NOMO-1 treated with dmso at 0.1 percent for 144 hours (cell line): Measurements from ENCODE around the gene TNFRSF14.

Experiments used
- DNase-seq: peaks from one replicate; lab custom pipeline; 2025; ENCODE audit not compliant: unreplicated experiment; lab: John Stamatoyannopoulos, UW

Gene TNFRSF14

GRCh38 chr1:2523191-2523890 is 32.8 kb upstream of the TNFRSF14 start:
- no peak for DNase-seq

GRCh38 chr1:2523891-2524609 is 32.1 kb upstream of the TNFRSF14 start:
- DNase-seq: no peak

GRCh38 chr1:2525572-2525919 is 30.6 kb upstream of the TNFRSF14 start:
- no peak for DNase-seq

- peak; percentile 81 for DNase-seq
Observed at GRCh38 chr1:2525920-2526823, 30.0 kb upstream of the TNFRSF14 start, which contains the start of gene PANK4. TSS of gene PANK4 (minus strand) at chr1:2526596. CDS start at chr1:2526587, 9 bp downstream.

GRCh38 chr1:2526824-2527555 is 29.2 kb upstream of the TNFRSF14 start:
- DNase-seq: no peak

GRCh38 chr1:2527556-2527860 is 28.7 kb upstream of the TNFRSF14 start:
- DNase-seq: no peak

- no peak for DNase-seq
Observed at GRCh38 chr1:2528016-2528415, 28.2 kb upstream of the TNFRSF14 start.

- no peak for DNase-seq
Observed at GRCh38 chr1:2528611-2528965, 27.6 kb upstream of the TNFRSF14 start.

- no peak for DNase-seq
Observed at GRCh38 chr1:2528966-2529783, 27.0 kb upstream of the TNFRSF14 start.

GRCh38 chr1:2529784-2530512 is 26.2 kb upstream of the TNFRSF14 start, which contains the start of gene HES5:
TSS of gene HES5 (minus strand) at chr1:2530263. CDS start at chr1:2530164, 99 bp downstream.
- no peak for DNase-seq

GRCh38 chr1:2530513-2531361 is 25.4 kb upstream of the TNFRSF14 start:
- no peak for DNase-seq

- DNase-seq: no peak
Observed at GRCh38 chr1:2532485-2533160, 23.5 kb upstream of the TNFRSF14 start.

GRCh38 chr1:2533365-2533764 is 22.8 kb upstream of the TNFRSF14 start:
- no peak for DNase-seq

- DNase-seq: no peak
Observed at GRCh38 chr1:2534315-2534686, 21.9 kb upstream of the TNFRSF14 start.

- DNase-seq: no peak
Observed at GRCh38 chr1:2534687-2535441, 21.3 kb upstream of the TNFRSF14 start.

GRCh38 chr1:2535455-2535854 is 20.7 kb upstream of the TNFRSF14 start:
- DNase-seq: no peak

- no peak for DNase-seq
Observed at GRCh38 chr1:2535981-2536380, 20.2 kb upstream of the TNFRSF14 start.

GRCh38 chr1:2537784-2538115 is 18.4 kb upstream of the TNFRSF14 start:
- DNase-seq: no peak
